Fibroblast of skin of left quadriceps (primary cell): Measurements from ENCODE around the gene RGL1.

Experiments used
- DNase-seq, 2 experiments: peaks; one replicate each; pipeline ENCODE4 v3.0.0-alpha.2; 2013; ENCODE audit warnings: low read depth in 2 of 2

Gene RGL1

DNA sequence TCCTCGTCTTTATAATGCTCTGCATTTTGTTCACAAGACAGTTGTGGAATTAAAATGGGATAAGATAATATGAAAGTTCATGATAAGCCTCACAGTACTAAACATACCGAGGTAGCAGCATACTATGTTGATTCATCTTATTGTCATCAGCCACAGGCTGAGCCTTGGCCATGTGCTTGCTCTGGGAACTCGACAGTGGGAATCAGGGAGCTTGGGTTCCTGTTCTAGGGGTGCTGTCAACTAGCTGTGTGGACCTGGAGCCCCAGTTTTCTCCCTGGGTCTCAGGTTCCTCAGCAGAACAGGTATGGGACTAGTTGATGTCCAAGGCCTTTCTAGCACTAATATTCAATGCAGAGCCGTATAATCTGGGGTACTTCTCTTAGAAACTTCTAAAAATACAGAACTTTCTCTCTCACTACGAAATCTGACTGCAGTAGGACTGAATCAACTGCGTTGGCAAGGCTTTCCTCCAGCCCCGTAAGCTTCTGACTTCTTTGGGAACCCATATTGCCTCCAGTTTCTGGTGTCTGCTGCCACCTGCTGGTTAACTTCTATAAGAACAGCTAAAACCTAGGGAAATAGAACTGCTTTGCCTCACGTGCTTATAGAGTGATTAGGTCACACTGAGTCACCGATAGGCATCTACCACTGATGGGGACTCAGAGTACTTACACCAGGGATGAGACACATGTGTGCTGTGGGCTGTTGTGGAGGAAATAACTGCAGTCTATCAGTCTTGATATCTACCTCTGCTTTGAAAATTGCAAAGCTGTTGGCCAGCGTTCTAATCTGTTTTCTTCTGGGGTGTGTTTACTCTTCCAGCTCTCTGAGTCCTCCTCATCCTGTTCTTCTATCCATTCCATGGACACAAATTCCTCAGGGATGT lies 110.9 kb downstream of the RGL1 start:
- peak; percentile 97 for DNase-seq

- DNase-seq = no peak
Measured at GRCh38 chr1:183916574-183916973, 111.7 kb downstream of the RGL1 start.

DNA sequence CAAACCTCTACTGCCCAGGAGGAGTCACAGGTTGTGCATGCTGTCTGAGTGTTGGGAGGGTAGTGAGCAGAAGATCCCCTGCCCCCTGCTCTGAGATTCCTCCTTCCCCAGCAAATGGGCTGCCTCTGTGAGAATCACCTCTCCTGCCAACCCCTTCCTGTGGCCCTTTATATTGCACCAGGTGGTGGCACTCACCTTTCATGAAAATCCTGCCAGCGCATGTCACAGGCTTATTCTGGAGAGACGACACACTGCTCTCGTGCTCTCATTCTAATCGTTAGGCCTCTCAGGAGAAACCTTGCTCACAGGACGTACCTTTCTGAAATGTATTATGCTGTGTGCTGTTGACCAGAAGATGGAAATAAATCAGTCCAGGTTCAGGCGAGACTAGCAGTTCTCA lies 113.7 kb downstream of the RGL1 start:
- no peak for DNase-seq

GRCh38 chr1:183920651-183921050 lies 115.7 kb downstream of the RGL1 start:
- DNase-seq = no peak

- no peak for DNase-seq
Measured at GRCh38 chr1:183922197-183922596, 117.3 kb downstream of the RGL1 start.

GRCh38 chr1:183925947-183926346 lies 121.0 kb downstream of the RGL1 start:
- no peak for DNase-seq

- no peak for DNase-seq
Measured at GRCh38 chr1:183926983-183927382, 122.1 kb downstream of the RGL1 start.

DNA sequence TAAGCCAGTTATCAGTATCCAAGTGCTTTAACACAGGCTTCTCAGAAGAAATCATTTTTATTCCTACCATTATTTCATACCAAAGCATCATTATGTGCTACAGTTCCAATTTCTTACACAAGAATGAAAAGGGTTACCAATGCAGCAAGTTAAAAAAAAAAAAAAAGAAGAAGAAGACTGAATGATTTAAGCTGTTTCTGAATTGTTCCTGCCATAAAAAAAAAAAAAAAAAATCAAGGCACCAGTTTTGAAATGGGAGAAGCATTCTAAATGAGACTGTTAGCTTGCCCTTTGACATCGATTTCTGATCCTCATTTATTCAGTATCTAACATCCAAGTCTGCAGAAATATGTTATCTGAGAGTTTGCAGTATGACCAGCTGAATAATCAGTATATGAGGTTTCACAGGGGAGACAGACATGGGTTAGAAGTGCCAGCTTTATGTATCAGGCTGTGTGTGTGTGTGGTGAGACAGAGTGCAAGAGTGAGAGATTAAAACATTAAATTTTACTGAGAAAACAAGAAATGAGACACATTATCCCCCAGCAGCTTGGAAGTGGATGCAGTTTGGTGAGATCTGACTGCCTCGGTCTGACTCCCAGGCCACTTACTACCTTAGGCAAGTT lies 126.8 kb downstream of the RGL1 start:
- no peak for DNase-seq

DNA sequence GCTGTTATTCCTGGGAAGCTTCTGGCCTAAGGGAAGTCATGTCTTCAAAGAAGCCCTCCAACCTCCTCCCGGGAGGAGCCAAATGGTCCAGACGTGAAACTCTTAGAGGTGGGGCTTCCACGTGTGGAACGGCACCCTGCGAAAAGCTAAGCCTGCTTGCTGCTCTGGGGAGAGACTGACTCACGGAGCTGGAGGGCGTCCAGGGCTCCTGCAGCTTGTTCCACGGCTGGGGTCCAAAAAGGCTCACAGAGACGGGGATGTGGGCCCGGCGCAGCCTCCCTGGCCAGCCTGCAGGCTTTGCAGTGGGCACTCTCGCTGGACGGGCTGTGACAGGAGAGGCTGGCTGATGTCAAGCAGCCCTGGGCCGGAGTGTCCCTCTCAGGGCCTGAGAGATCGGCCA lies 127.5 kb downstream of the RGL1 start:
- DNase-seq = peak; percentile 52 to 58

DNA sequence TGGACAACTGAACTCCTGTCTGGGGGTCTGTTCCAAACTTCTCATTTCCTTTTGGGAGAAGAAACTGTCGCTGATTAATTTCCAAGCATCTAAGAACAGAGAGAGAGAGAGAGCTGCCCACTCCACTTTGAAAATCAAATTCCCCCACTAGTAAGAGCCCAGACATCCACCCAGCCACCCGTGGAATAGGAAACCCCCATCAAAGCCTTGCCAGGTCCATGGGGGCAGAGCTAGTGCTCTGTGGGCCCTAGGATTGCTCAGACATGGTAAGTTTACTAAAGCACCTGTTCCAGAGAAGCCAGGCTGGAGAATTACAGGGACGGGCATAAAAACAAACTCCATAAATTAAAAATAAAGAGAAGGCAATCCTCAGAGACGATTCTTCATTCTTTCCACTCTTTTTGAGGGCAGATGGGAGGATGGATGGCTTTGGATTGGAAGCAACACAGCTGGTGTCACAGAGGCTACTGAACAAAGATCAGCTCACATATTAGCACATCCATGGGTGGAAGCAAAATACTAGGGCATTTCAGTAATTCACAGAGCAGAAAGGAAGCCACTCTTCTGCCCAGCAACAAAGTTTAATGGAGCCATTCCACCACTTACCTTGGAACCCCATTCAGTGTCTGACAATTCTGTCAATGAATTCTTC lies 128.7 kb downstream of the RGL1 start:
- no peak for DNase-seq

- DNase-seq = no peak
Measured at GRCh38 chr1:183934314-183934713, 129.4 kb downstream of the RGL1 start.

GRCh38 chr1:183936009-183936408 lies 131.1 kb downstream of the RGL1 start:
- DNase-seq = no peak

DNA sequence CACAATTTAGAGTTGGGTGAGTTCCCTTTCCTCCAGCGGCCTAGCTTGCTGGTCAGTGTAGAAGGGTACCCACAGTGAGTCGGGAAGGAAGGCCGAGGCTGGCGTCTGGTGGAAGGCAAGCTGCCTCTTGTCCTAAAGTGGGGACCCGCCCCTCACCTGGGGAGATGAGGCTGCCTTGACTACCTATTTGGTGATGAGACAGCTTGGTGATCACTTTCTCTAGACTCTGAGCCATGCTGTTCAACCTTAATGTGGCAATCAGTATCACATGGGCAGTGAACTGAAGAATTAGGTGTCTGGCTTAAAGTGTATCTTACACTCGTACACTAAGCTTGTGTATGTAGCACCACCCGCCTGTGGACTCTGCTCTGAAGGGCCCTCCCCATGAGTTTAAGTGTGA lies 131.9 kb downstream of the RGL1 start:
- DNase-seq = no peak

- no peak for DNase-seq
Measured at GRCh38 chr1:183937611-183938010, 132.7 kb downstream of the RGL1 start.

DNA sequence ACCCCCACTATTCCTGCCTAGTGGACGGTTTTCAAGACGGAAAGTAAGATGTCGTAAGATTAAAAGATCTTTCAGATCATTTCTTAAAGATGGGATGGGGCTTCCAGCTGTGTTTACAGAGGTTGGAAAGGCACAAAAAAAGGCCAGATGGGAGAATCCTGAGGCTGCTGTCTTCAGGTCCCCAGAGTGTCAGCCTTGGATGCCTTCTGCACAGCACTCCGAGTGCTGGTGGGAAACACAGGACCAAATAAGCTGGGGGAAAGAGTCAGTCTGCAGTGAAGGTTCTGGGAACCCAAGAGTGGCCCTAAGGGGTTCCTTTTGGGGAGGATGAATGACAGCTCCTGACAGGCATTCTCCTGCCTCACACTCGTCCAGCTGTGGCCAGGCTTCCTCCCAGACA lies 136.1 kb downstream of the RGL1 start:
- DNase-seq = no peak

DNA sequence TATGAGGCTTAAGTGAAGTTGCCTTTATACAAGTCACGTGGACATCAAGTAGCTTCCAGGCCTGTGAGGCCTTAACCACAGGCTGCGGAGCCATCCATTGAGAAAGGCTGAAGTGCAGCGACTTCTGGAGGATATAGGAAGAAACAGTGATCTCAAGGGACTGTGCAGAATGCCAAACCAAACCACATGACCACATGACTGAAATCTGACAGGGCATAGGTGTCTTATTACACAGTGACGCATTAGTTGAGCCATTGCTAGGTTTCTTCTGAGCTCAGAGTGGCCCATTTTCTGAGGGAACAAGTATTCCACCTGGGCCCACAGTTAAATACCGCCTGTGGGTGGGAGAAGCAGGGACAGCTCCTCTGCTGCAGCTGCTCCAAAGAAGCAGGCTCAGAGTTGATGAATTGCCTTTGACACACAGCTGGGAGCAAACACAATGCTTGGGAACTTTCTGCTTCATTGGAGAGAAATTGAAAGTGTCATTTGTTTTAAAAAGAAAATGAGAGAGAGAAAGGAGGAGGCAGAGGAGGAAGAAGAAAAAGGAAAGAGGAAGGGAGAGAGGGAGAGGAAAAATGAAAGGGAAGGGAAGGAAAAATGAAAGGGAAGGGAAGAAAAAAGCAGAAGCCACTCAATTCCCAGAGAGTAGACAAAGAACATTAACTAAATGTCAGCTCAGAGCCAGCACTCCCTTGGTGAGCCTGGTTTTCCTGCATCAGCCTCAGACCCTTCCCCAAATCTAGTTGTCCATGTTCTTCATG lies 138.2 kb downstream of the RGL1 start:
- DNase-seq = peak; percentile 98

DNA sequence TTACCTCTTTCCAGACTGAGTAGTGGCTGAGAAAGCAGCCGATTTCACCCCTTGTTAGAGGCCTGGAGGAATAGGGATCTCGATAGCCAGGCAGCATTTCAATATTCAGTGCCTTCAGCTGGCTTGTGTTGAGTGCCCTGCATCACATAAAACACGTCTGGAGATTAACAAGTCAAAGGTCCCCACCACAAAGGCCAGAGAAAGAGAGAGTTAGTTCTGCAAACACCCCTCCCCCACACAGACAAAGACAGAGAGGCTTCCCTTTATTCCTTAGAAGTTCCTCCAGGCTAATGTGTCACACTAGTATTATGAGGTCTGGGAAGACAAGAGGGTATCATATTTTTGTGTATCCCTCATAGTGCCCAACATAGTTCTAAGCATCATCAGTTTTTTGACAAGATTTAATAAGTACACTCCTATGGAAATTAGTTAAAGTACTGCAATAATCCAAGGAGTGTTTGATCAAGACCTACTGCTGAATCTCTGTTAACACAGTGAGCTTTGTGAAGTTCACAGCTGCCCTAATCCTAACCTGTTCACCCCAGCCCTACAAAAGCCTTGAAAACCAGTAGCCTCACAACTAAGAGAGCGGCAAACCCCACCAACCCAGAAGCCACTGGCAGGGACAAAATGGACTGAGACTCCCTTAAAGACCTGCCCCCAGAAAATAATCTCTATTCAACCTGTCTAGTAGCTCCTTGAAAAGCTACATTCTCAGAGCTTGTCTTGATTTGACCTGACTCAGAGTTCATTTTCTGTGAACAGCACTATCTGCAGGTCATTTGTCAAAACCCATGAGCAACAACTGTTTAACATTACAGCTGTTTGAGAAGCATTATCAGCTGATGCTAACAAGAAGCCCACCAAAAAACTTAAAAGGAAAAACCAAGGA lies 140.8 kb downstream of the RGL1 start:
- DNase-seq = no peak

DNA sequence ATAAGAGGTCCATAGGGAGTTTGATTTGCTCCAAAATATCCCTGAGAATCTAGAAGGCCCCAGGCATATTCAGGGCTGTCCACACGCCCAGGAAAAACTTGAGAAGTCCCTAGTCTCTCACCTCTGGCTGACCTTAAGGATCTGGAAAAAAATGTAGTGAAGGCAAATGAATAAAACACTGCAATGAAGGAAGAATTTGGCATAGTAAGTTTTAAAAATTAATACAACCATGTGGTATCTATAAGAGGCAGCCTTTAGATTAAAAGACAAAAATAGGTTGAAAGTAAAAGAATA lies 141.3 kb downstream of the RGL1 start:
- DNase-seq = no peak

DNA sequence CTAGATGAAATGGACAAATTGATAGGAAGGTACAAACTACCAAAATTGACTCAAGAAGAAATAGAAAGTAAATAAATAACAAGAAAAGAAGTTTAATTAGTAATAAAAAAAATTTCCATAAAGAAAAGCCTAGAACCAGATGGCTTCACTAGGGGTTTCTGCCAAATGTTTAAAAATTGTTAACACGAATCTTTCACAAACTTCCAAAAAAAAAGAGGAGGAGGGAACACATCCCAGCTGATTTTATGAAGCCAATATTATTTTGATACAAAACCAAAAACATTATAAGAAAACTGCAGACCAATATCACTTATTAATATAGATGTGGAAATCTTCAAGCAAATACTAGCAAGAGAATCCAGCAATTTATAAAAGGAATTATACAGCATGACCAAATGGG lies 143.1 kb downstream of the RGL1 start:
- DNase-seq = no peak

DNA sequence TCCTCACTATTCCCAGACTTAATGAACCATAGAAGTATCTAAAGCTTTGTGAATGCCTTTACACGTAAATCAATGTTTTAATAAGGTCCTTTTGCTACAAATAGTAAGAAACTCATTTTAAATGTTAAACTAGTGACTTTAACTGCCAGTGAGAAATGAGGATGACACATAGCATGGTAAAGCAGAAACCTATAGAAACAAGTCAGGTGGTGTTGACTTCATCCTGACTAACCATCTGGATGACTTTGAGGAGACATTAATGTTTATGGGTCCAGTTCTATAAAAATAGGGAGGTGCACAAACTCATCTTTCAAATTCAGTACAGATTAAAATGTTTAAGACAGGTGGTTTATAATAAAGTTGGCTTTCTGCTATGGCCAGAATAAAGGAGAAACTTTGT lies 147.2 kb downstream of the RGL1 start:
- no peak for DNase-seq

- no peak for DNase-seq
Measured at GRCh38 chr1:183953031-183953430, 148.1 kb downstream of the RGL1 start.
